HuH-7 (cell line): ENCODE data around the gene CD69.
"Not testable (repeated sequence)": the region's sequence is repeated elsewhere in the genome, so short reads cannot be mapped to it uniquely, and the experiment has no call there.

Experiments used
- DNase-seq: peaks from one replicate; pipeline ENCODE4 v3.0.0; 2011; ENCODE audit warnings: low spot score

Gene CD69

DNA sequence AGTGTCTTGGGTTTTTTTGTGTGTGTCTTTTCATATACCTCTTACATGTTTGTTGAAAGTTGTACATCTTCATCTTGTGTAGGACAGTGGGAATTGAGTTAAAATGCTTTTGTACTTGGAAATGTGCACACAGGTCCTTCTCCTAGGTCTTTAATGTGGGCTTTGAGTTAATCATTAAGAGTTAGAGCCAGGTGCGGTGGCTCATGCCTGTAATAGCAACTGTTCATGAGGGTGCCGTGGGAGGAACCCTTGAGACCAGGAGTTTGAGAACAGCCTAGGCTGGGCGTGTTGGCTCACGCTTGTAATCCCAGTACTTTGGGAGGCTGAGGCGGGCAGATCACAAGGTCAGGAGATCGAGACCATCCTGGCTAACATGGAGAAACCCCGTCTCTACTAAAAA is 41.7 kb downstream of the CD69 start:
- no peak for DNase-seq

DNA sequence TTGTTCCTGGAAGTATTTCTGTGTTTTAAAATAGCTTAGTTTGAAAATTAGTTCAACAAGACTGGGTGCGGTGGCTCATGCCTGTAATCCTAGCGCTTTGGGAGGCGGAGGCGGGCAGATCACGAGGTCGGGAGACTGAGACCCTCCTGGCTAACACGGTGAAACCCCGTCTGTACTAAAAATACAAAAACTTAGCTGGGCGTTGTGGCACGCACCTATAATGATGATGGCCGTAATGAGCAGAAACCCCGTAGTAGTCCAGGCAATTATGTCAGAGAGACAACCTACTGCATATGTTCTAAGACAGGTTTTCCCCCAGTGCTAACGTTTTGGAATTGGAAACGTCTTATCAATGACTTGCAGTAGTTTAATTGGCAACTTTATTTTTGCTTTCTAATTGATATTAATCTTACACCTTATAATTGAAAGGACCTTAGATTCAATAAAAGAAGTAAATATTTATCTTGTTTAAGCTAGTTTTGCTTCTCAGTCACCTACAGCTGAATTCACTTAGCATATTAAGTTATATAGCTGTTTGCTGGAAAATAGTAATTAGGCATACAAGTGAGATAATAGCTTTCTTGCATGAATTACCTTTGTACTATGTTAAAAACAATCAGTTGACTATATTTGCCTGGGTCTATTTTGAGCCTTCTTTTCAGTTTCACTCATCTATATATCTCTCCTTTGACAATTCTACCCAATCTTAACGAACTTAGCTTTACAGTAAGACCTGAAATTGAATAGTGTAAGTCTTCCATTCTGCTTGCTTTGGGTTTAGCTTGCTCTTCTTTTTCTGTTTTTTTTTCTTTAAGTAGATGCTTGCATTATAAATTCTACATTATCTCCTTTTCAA is 43.4 kb downstream of the CD69 start:
- no peak for DNase-seq

- DNase-seq = not testable (repeated sequence)
Observed at GRCh38 chr12:9713032-9713558, 47.6 kb downstream of the CD69 start.

- no peak for DNase-seq
Observed at GRCh38 chr12:9711664-9712063, 49.0 kb downstream of the CD69 start.

DNA sequence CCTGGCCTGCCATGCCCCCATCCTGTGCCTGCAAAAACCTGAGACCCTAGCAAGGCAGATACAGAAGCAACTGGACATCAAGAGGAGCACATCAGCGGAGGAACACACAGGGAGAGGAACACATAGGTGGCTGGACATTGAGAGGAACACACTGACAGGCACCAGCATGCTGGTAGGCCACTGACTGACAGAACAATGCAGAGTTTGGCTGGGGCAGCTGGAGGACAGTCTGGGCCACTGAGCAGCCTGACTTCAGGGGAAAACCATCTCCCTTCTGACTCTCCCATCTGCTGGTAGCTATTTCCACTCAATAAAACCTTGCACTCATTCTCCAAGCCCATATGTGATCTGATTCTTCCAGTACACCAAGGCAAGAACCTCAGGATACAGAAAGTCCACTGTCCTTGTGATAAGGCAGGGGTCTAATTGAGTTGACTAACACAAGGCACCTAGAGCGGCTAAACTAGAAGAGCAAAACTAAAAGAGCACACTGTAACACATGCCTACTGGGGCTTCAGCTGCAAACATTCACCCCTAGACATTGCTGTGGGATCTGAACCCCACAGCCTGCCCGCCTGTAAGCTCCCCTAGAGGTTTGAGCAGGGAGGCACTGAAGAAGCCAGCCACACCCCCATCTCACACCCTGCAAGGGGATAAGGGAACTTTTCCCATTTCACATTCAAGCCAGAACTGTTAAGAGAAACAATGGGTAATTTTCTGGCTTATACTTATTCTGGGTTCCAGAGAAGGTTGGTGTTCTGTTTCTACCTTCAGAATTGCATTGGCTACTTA is 49.9 kb downstream of the CD69 start:
- DNase-seq = no peak

GRCh38 chr12:9708853-9709252 is 51.8 kb downstream of the CD69 start:
- no peak for DNase-seq

DNA sequence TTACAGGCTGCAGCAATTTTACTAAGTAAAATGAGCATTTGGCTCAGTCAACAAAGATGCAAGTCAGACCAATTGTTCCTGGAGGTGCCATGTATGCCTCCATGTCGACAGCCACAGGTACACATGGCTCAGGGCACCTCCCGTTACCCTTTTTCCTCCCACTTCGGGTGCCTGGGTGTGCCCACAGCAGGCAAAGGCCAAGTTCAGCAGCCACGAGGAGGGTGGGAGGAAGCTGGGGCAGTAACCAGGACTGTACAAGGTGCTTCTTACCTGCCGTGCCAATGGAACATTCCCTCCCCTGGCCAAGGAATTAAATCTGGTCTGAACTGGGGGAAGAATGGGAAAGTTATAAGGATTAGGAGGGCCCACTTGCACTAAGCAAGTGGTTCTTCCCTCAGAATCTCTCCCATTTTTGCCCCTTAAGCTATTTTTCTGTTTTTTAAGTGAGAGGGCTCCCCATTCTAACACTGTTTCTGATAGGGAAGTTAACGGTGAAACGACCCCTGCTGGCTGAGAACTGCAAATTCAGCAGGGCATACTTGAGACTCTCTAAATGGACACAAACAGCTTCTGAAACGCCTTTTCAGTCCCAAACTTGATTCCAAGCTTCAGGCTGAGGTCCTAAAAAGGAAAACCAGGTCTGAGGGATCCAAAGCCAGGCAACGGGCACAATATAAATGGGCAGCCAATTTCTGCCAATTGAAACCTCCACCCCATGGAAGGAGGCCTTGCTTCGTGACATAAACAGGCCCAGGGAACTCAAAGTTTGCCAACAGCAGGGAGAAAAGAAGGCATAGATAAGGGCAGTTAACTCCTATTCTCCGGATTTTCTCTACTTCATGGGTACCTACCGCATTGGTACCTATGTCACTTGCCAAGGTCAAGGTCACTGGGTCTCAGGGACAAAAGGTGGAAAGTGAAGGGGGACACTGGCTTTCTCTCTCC is 52.6 kb downstream of the CD69 start:
- peak; percentile 17 for DNase-seq

DNA sequence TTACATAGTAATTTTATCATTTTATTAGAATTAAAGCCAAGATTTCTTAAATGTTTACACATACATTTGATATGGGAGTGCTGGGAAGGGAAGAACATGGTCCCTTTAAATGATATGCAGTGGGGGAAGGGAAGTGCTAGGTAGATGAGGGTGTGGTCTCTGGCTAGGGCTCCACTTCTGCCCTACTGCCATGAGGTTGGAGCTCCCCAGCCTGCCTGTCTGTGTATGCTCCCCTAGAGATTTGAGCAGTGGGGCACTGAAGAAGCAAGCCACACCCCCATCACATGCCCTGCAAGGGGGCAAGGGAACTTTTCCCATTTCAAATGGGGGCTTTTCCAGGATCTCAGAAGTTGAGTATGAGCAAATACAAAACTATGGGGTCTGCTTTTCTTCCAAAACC is 53.3 kb downstream of the CD69 start:
- DNase-seq = no peak

GRCh38 chr12:9706086-9706685 is 54.5 kb downstream of the CD69 start:
- DNase-seq = no peak

- not testable (repeated sequence) for DNase-seq
Observed at GRCh38 chr12:9704561-9704960, 56.1 kb downstream of the CD69 start.
